ENCODE data around the gene TADA2B. TPM values are rescaled to one million over a fixed set of nuclear protein-coding genes. Genes with fewer than 3 reads are reported as not detected.

Gene TADA2B
- total RNA-seq, 4 donors from 2014 or later = 55.4 to 70.2 (median 56.4) TPM

- in situ Hi-C loops (cut with MboI; ENCODE audit: low sequenced_read_pairs in 4 of 4) = loop anchor here in 1 of 4 donors (25.0 kb wide), 1 partner anchor 137 kb away; the partner anchor contains the start of gene TBC1D14
- intact Hi-C loops (cut with DNase I; ENCODE audit: low total_unique reads) = no loop called here
These were observed 6.6 kb downstream of the TADA2B start for GRCh38 chr4:7049739-7050138.

GRCh38 chr4:7050481-7051143 is 7.4 kb downstream of the TADA2B start:
- H3K27ac ChIP-seq = peak overlapping the region in 2 of 4 donors; percentile 39 to 97
- intact Hi-C loops (cut with DNase I; ENCODE audit: low total_unique reads) (no loop called here), in situ Hi-C loops (cut with MboI; ENCODE audit: low sequenced_read_pairs in 4 of 4) (loop anchor here in 1 of 4 donors (25.0 kb wide), 1 partner anchor 138 kb away; the partner anchor contains the start of gene TBC1D14)
- peaks cover 45 to 59% of the 10 kb centered on the region in 2 donors for H3K4me1 ChIP-seq
- DNase-seq = no peak
- peaks cover 0 to 18% of the 10 kb centered on the region in 2 donors for H3K36me3 ChIP-seq
- H3K4me3 ChIP-seq = no peak overlapping the region
- no peaks in the 10 kb centered on the region for H3K9me3 ChIP-seq
- no peaks in the 10 kb centered on the region for H3K27me3 ChIP-seq
- TF ChIP-seq, protein P1, sequence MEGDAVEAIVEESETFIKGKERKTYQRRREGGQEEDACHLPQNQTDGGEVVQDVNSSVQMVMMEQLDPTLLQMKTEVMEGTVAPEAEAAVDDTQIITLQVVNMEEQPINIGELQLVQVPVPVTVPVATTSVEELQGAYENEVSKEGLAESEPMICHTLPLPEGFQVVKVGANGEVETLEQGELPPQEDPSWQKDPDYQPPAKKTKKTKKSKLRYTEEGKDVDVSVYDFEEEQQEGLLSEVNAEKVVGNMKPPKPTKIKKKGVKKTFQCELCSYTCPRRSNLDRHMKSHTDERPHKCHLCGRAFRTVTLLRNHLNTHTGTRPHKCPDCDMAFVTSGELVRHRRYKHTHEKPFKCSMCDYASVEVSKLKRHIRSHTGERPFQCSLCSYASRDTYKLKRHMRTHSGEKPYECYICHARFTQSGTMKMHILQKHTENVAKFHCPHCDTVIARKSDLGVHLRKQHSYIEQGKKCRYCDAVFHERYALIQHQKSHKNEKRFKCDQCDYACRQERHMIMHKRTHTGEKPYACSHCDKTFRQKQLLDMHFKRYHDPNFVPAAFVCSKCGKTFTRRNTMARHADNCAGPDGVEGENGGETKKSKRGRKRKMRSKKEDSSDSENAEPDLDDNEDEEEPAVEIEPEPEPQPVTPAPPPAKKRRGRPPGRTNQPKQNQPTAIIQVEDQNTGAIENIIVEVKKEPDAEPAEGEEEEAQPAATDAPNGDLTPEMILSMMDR (IDR thresholded peaks at IDR 0.05 in 4 of 5, conservative IDR thresholded peaks at IDR 0.05 in 1 of 5) = no peak
- TF ChIP-seq POLR2A (IDR thresholded peaks at IDR 0.05) = no peak
- ATAC-seq = no peak

More at GRCh38 chr4:7049739-7050138, 6.6 kb downstream of the TADA2B start:
- TF ChIP-seq, protein P1 (IDR thresholded peaks at IDR 0.05 in 4 of 5, conservative IDR thresholded peaks at IDR 0.05 in 1 of 5) = no peak
- no peak for TF ChIP-seq POLR2A (IDR thresholded peaks at IDR 0.05)
- Histone ChIP-seq H3K4me3 (no peak overlapping the region), H3K36me3 (peaks cover 0 to 9% of the 10 kb centered on the region in 2 donors), H3K4me1 (peaks cover 54 to 68% of the 10 kb centered on the region in 2 donors), H3K9me3 (no peaks in the 10 kb centered on the region), H3K27ac (peak overlapping the region in 2 of 4 donors; percentile 39 to 97), H3K27me3 (no peaks in the 10 kb centered on the region)
- ATAC-seq (no peak), DNase-seq (no peak)

GRCh38 chr4:7051144-7051495 is 7.9 kb downstream of the TADA2B start:
- intact Hi-C loops (cut with DNase I; ENCODE audit: low total_unique reads) (no loop called here), in situ Hi-C loops (cut with MboI; ENCODE audit: low sequenced_read_pairs in 4 of 4) (loop anchor here in 1 of 4 donors (25.0 kb wide), 1 partner anchor 139 kb away; the partner anchor contains the start of gene TBC1D14)
- no peak for DNase-seq
- H3K27me3 ChIP-seq = no peaks in the 10 kb centered on the region
- H3K27ac ChIP-seq = peak overlapping the region in 2 of 4 donors; percentile 13 to 39
- no peak overlapping the region for H3K4me3 ChIP-seq
- peaks cover 0 to 23% of the 10 kb centered on the region in 2 donors for H3K36me3 ChIP-seq
- no peak for ATAC-seq
- peaks cover 40 to 54% of the 10 kb centered on the region in 2 donors for H3K4me1 ChIP-seq
- no peaks in the 10 kb centered on the region for H3K9me3 ChIP-seq
- TF ChIP-seq POLR2A (IDR thresholded peaks at IDR 0.05) = no peak
- TF ChIP-seq, protein P1 (IDR thresholded peaks at IDR 0.05 in 4 of 5, conservative IDR thresholded peaks at IDR 0.05 in 1 of 5) = no peak

- no peak overlapping the region for H3K4me3 ChIP-seq
- ATAC-seq = no peak
- peaks cover 0 to 31% of the 10 kb centered on the region in 2 donors for H3K36me3 ChIP-seq
- H3K9me3 ChIP-seq = no peaks in the 10 kb centered on the region
- in situ Hi-C loops (cut with MboI; ENCODE audit: low sequenced_read_pairs in 4 of 4) = loop anchor here in 1 of 4 donors (25.0 kb wide), 1 partner anchor 140 kb away; the partner anchor contains the start of gene TBC1D14
- no peak for DNase-seq
- H3K27ac ChIP-seq = peak overlapping the region in 2 of 4 donors; percentile 81 to 84
- peaks cover 32 to 46% of the 10 kb centered on the region in 2 donors for H3K4me1 ChIP-seq
- H3K27me3 ChIP-seq = no peaks in the 10 kb centered on the region
- TF ChIP-seq, protein P1 (IDR thresholded peaks at IDR 0.05 in 4 of 5, conservative IDR thresholded peaks at IDR 0.05 in 1 of 5) = no peak
- TF ChIP-seq POLR2A (IDR thresholded peaks at IDR 0.05) = no peak
- intact Hi-C loops (cut with DNase I; ENCODE audit: low total_unique reads) = no loop called here
These were observed 8.7 kb downstream of the TADA2B start for GRCh38 chr4:7051905-7052304.

All from gastrocnemius medialis (tissue), 4 donors.